ENCODE measurements around the gene TBC1D22A. TPM values are rescaled to one million over a fixed set of nuclear protein-coding genes. Genes with fewer than 3 reads are reported as not detected.

The TBC1D22A gene
- total RNA-seq, 2 donors from 2014 or later = 11.5 to 15.4 TPM

GRCh38 chr22:47145883-47146282 is 383.4 kb downstream of the TBC1D22A start:
- Histone ChIP-seq H3K27me3 (no peaks in the 10 kb centered on the region), H3K9me3 (no peaks in the 10 kb centered on the region), H3K4me1 (peaks cover 0 to 13% of the 10 kb centered on the region in 2 donors), H3K36me3 (no peaks in the 10 kb centered on the region), H3K27ac (no peak overlapping the region), H3K4me3 (no peak overlapping the region)
- DNase-seq (ENCODE audit: low spot score) = no peak
- no peak for TF ChIP-seq CTCF (IDR thresholded peaks at IDR 0.05)

GRCh38 chr22:47146391-47146790 is 383.9 kb downstream of the TBC1D22A start:
- Histone ChIP-seq H3K27me3 (no peaks in the 10 kb centered on the region), H3K36me3 (no peaks in the 10 kb centered on the region), H3K4me1 (peaks cover 0 to 13% of the 10 kb centered on the region in 2 donors), H3K9me3 (no peaks in the 10 kb centered on the region), H3K27ac (no peak overlapping the region), H3K4me3 (no peak overlapping the region)
- TF ChIP-seq CTCF (IDR thresholded peaks at IDR 0.05) = no peak
- DNase-seq (ENCODE audit: low spot score) = no peak

- Histone ChIP-seq H3K36me3 (no peaks in the 10 kb centered on the region), H3K4me1 (peaks cover 0 to 13% of the 10 kb centered on the region in 2 donors), H3K9me3 (no peaks in the 10 kb centered on the region), H3K27ac (no peak overlapping the region), H3K27me3 (no peaks in the 10 kb centered on the region), H3K4me3 (no peak overlapping the region)
- no peak for TF ChIP-seq CTCF (IDR thresholded peaks at IDR 0.05)
- DNase-seq (ENCODE audit: low spot score) = no peak
These were observed 384.5 kb downstream of the TBC1D22A start for GRCh38 chr22:47146941-47147340.

- no peak for TF ChIP-seq CTCF (IDR thresholded peaks at IDR 0.05)
- H3K9me3 ChIP-seq = no peaks in the 10 kb centered on the region
- peaks cover 0 to 13% of the 10 kb centered on the region in 2 donors for H3K4me1 ChIP-seq
- H3K27me3 ChIP-seq = no peaks in the 10 kb centered on the region
- no peak overlapping the region for H3K27ac ChIP-seq
- no peaks in the 10 kb centered on the region for H3K36me3 ChIP-seq
- H3K4me3 ChIP-seq = no peak overlapping the region
- DNase-seq (ENCODE audit: low spot score) = no peak
These were observed 385.1 kb downstream of the TBC1D22A start for GRCh38 chr22:47147572-47147971.

GRCh38 chr22:47148510-47148909 is 386.1 kb downstream of the TBC1D22A start:
- no peak for TF ChIP-seq CTCF (IDR thresholded peaks at IDR 0.05)
- Histone ChIP-seq H3K27me3 (no peaks in the 10 kb centered on the region), H3K36me3 (no peaks in the 10 kb centered on the region), H3K27ac (no peak overlapping the region), H3K4me3 (no peak overlapping the region), H3K4me1 (peaks cover 0 to 13% of the 10 kb centered on the region in 2 donors), H3K9me3 (no peaks in the 10 kb centered on the region)
- DNase-seq (ENCODE audit: low spot score) = no peak

Measured in right atrium auricular region (tissue), 2 donors.